ENCODE measurements around the gene MRPL18. TPM values are rescaled to one million over a fixed set of nuclear protein-coding genes. Genes with fewer than 3 reads are reported as not detected.

MRPL18 gene
- total and polyA plus RNA-seq, 9 of the 15 experiments (the other 6 are each of a cell fraction or from before 2014, with no cell fraction given) = 149 to 456 (median 196) TPM

DNA sequence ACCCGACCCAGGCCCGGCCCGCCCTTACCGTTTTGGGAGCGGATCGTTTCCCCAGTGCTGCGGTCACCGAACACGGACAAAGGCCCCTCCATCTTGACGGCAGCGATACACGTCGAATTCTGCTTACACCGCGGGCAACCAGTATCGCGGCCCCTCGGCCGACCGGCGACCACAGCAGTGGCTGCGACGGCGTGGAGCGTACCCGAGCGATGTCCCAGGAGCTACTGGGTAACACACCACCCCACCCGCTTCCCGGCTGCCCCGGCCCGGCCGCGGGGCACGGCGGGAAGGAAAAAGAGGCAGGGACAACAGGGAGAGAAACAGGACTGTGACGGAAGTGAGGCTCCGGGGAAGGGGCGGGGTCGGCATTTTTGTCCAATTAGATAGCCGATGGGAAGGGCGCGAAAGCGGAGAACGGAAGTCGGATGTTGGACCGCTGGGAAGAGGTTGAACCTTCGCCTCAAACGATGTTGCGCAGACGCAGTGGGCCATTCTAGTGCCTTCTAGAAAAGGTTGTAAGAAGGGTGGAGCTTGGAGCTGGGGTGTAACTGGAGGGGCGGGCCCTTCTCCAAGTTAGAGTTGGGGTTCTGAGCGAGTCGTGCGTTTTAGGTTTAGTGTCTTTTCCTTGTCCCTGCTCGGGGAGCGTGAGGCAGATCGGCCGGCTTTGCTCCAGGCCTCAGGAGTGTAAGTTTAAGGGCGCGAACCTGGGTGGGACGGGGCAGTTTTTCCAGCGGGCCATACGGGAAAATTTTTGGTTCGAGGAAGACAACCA is 704 bp upstream of the MRPL18 start, which contains the start of gene TCP1 (continued):
- peak; percentile 96; the same call in 1 of the 2 replicates for TF ChIP-seq RB1 (IDR thresholded peaks at IDR 0.05; ENCODE audit: low read depth)
- TF ChIP-seq, protein P1, sequence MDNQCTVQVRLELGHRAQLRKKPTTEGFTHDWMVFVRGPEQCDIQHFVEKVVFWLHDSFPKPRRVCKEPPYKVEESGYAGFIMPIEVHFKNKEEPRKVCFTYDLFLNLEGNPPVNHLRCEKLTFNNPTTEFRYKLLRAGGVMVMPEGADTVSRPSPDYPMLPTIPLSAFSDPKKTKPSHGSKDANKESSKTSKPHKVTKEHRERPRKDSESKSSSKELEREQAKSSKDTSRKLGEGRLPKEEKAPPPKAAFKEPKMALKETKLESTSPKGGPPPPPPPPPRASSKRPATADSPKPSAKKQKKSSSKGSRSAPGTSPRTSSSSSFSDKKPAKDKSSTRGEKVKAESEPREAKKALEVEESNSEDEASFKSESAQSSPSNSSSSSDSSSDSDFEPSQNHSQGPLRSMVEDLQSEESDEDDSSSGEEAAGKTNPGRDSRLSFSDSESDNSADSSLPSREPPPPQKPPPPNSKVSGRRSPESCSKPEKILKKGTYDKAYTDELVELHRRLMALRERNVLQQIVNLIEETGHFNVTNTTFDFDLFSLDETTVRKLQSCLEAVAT (IDR thresholded peaks at IDR 0.05) = peak; percentile 85 to 91
- 0 out of 2 replicates have a peak, but pooled peaks have one; percentile 54 for TF ChIP-seq ZNF134 (CRISPR knock-in tag; conservative IDR thresholded peaks at IDR 0.05)
- TF ChIP-seq CREB1 (IDR thresholded peaks at IDR 0.05) = peak; percentile 62
- TF ChIP-seq CREB1 (CRISPR knock-in tag; IDR thresholded peaks at IDR 0.05) = no peak; the same call in 1 of the 2 replicates
- TF ChIP-seq, protein P2, sequence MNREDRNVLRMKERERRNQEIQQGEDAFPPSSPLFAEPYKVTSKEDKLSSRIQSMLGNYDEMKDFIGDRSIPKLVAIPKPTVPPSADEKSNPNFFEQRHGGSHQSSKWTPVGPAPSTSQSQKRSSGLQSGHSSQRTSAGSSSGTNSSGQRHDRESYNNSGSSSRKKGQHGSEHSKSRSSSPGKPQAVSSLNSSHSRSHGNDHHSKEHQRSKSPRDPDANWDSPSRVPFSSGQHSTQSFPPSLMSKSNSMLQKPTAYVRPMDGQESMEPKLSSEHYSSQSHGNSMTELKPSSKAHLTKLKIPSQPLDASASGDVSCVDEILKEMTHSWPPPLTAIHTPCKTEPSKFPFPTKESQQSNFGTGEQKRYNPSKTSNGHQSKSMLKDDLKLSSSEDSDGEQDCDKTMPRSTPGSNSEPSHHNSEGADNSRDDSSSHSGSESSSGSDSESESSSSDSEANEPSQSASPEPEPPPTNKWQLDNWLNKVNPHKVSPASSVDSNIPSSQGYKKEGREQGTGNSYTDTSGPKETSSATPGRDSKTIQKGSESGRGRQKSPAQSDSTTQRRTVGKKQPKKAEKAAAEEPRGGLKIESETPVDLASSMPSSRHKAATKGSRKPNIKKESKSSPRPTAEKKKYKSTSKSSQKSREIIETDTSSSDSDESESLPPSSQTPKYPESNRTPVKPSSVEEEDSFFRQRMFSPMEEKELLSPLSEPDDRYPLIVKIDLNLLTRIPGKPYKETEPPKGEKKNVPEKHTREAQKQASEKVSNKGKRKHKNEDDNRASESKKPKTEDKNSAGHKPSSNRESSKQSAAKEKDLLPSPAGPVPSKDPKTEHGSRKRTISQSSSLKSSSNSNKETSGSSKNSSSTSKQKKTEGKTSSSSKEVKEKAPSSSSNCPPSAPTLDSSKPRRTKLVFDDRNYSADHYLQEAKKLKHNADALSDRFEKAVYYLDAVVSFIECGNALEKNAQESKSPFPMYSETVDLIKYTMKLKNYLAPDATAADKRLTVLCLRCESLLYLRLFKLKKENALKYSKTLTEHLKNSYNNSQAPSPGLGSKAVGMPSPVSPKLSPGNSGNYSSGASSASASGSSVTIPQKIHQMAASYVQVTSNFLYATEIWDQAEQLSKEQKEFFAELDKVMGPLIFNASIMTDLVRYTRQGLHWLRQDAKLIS (CRISPR knock-in tag; IDR thresholded peaks at IDR 0.05) = peak; percentile 85
- TF ChIP-seq NFIC (IDR thresholded peaks at IDR 0.05) = peak; percentile 54
- no peak for TF ChIP-seq ZKSCAN3 (CRISPR knock-in tag; IDR thresholded peaks at IDR 0.05)
- TF ChIP-seq, protein P3, sequence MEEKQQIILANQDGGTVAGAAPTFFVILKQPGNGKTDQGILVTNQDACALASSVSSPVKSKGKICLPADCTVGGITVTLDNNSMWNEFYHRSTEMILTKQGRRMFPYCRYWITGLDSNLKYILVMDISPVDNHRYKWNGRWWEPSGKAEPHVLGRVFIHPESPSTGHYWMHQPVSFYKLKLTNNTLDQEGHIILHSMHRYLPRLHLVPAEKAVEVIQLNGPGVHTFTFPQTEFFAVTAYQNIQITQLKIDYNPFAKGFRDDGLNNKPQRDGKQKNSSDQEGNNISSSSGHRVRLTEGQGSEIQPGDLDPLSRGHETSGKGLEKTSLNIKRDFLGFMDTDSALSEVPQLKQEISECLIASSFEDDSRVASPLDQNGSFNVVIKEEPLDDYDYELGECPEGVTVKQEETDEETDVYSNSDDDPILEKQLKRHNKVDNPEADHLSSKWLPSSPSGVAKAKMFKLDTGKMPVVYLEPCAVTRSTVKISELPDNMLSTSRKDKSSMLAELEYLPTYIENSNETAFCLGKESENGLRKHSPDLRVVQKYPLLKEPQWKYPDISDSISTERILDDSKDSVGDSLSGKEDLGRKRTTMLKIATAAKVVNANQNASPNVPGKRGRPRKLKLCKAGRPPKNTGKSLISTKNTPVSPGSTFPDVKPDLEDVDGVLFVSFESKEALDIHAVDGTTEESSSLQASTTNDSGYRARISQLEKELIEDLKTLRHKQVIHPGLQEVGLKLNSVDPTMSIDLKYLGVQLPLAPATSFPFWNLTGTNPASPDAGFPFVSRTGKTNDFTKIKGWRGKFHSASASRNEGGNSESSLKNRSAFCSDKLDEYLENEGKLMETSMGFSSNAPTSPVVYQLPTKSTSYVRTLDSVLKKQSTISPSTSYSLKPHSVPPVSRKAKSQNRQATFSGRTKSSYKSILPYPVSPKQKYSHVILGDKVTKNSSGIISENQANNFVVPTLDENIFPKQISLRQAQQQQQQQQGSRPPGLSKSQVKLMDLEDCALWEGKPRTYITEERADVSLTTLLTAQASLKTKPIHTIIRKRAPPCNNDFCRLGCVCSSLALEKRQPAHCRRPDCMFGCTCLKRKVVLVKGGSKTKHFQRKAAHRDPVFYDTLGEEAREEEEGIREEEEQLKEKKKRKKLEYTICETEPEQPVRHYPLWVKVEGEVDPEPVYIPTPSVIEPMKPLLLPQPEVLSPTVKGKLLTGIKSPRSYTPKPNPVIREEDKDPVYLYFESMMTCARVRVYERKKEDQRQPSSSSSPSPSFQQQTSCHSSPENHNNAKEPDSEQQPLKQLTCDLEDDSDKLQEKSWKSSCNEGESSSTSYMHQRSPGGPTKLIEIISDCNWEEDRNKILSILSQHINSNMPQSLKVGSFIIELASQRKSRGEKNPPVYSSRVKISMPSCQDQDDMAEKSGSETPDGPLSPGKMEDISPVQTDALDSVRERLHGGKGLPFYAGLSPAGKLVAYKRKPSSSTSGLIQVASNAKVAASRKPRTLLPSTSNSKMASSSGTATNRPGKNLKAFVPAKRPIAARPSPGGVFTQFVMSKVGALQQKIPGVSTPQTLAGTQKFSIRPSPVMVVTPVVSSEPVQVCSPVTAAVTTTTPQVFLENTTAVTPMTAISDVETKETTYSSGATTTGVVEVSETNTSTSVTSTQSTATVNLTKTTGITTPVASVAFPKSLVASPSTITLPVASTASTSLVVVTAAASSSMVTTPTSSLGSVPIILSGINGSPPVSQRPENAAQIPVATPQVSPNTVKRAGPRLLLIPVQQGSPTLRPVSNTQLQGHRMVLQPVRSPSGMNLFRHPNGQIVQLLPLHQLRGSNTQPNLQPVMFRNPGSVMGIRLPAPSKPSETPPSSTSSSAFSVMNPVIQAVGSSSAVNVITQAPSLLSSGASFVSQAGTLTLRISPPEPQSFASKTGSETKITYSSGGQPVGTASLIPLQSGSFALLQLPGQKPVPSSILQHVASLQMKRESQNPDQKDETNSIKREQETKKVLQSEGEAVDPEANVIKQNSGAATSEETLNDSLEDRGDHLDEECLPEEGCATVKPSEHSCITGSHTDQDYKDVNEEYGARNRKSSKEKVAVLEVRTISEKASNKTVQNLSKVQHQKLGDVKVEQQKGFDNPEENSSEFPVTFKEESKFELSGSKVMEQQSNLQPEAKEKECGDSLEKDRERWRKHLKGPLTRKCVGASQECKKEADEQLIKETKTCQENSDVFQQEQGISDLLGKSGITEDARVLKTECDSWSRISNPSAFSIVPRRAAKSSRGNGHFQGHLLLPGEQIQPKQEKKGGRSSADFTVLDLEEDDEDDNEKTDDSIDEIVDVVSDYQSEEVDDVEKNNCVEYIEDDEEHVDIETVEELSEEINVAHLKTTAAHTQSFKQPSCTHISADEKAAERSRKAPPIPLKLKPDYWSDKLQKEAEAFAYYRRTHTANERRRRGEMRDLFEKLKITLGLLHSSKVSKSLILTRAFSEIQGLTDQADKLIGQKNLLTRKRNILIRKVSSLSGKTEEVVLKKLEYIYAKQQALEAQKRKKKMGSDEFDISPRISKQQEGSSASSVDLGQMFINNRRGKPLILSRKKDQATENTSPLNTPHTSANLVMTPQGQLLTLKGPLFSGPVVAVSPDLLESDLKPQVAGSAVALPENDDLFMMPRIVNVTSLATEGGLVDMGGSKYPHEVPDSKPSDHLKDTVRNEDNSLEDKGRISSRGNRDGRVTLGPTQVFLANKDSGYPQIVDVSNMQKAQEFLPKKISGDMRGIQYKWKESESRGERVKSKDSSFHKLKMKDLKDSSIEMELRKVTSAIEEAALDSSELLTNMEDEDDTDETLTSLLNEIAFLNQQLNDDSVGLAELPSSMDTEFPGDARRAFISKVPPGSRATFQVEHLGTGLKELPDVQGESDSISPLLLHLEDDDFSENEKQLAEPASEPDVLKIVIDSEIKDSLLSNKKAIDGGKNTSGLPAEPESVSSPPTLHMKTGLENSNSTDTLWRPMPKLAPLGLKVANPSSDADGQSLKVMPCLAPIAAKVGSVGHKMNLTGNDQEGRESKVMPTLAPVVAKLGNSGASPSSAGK (IDR thresholded peaks at IDR 0.05) = no peak
- TF ChIP-seq ARID2 (IDR thresholded peaks at IDR 0.05) = no peak
- TF ChIP-seq HNRNPK (IDR thresholded peaks at IDR 0.05; ENCODE audit: low read depth, low read length, poor library complexity, severe bottlenecking) = no peak

All from K562 (cell line).